Mammary microvascular endothelial cell (primary cell): ENCODE results near the gene ASCC3. TPM values are rescaled to one million over a fixed set of nuclear protein-coding genes. Genes with fewer than 3 reads are reported as not detected.

Experiments
- total RNA-seq: library from RNA; depleted of rRNA; stranded (reverse); fragments of >200 nt; gene quantifications from 2 replicates; pipeline ENCODE4 v1.2.3, GENCODE V29; 2015

Gene ASCC3, protein sequence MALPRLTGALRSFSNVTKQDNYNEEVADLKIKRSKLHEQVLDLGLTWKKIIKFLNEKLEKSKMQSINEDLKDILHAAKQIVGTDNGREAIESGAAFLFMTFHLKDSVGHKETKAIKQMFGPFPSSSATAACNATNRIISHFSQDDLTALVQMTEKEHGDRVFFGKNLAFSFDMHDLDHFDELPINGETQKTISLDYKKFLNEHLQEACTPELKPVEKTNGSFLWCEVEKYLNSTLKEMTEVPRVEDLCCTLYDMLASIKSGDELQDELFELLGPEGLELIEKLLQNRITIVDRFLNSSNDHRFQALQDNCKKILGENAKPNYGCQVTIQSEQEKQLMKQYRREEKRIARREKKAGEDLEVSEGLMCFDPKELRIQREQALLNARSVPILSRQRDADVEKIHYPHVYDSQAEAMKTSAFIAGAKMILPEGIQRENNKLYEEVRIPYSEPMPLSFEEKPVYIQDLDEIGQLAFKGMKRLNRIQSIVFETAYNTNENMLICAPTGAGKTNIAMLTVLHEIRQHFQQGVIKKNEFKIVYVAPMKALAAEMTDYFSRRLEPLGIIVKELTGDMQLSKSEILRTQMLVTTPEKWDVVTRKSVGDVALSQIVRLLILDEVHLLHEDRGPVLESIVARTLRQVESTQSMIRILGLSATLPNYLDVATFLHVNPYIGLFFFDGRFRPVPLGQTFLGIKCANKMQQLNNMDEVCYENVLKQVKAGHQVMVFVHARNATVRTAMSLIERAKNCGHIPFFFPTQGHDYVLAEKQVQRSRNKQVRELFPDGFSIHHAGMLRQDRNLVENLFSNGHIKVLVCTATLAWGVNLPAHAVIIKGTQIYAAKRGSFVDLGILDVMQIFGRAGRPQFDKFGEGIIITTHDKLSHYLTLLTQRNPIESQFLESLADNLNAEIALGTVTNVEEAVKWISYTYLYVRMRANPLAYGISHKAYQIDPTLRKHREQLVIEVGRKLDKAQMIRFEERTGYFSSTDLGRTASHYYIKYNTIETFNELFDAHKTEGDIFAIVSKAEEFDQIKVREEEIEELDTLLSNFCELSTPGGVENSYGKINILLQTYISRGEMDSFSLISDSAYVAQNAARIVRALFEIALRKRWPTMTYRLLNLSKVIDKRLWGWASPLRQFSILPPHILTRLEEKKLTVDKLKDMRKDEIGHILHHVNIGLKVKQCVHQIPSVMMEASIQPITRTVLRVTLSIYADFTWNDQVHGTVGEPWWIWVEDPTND (N-terminal part only)
- 63.2 and 65.2 TPM in 2 replicates for total RNA-seq

DNA sequence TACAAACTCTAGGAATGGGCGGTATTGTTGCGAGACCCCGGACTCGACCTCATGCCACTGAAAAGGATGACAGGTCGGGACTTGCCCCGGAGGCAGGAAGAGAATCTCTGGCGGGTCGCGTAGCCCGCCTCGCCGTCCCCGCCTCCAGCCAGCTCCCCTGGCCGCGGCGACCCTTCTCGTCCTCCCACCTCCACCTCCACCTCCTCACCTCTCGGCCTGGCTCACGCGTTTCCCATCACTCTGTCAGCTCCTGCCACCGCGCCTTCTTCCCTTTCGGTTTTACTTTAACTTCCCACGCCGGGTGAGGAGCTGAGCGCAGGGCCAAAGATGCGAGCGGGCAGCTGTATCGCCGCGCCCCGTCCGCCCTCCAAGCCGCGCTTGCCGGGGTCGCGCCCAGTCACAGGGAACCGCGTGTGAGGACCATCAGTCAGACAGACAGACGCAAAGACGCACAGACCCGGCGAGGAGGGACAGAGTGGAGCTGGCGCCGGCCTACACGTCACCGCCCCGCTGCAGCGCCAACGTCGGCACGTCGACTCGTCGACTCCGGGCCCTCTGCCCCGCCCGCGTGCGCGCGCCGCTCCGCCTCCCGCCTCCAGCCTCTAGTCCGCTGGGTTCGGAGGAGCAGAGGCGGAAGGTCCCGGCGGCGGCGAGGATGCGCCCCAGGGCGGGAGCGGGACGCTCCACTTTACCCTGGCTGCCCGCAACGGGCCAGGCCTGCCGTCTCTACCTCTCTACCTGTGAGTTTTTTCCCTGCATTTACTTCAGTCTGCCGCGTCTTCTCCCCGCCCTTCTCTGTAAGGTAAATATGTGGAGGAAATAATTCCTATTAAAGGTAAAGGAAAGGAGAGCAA is at the start of gene ASCC3:
Gene ASCC3, minus strand, starts transcription at position 477 of the 854 bp plus-strand sequence. CDS start 13,332 bp downstream, outside the sequence.

DNA sequence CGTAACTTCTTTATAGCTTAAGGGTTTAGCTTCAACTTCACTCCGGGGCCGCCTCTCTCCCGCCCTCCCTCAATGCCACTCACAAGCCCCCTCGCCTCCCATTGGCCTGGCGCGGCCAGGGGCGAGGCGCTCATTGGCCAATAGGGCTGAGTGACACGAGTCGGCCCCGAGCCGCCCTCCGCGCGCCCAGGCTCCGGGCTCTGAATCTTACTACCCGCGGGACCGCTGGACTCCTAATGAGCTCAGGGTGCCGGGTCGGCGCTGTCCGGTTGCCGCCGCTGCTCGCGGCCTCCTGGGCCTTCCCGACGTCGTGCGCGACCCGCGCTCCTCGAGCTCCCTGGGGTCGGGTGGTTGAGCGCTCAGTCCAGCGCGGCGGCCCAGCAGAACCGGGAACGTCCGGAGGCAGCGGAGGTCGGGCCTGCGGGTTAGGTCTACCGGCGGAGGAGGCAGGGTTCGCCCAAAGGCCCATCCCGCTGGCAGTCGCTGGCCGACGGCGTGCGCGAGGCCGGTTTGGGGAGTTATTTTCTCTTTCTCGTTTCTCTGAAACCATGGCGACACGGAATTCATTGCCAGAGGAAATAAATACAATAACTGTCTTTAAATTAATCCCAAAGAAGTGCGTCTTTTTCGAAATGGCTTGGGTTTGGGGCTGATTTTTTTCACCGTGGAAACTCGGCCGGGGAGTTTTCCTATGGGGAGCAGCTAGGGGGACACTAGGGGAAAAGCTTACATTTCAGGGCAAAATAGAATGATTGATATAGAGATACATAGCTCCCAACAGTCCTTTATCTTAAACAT is 416.0 kb downstream of the ASCC3 start, which contains the start of gene SIM1:
Gene SIM1, minus strand, starts transcription at position 19 of the 798 bp plus-strand sequence. CDS start 1,453 bp downstream, outside the sequence.

